ENCODE data around the gene TMEM121B.

The TMEM121B gene

DNA sequence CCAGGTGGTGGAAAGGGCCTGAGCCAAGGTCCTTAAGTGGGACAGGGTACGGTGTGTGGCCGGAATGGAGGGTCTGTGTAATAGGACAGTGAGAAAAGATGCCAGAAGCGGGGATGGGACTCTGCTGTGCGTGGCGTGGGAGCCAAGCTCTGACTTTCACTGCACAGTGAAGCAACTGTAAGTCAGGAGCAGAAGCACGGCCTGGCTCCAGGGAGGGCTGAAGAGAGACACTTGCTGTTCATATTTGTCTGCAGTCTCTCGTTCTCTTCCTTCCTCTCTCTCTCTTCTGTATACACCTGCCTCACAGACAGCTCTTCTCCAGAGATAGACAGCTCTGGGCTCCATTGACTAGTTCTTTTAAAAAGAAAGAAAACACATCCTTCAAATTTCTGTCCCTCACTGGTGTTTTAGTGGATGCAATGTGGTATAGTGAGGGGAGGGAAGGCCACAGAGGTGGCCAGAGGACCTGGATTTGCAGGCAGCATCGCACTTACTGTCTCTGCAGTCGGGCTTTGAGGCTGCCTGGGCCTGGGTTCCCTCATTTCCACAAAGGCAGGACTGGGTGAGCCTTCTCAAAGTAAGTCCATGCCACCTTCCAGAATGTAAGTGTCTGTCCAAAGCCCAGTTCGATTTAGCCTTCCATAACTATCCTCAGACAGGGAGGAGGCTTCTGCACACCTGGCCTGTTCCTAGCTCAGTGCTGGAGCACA, 34.2 kb downstream of the TMEM121B start:
- DNase-seq = no peak

- no peak for DNase-seq
Measured at GRCh38 chr22:17086296-17086695, 34.9 kb downstream of the TMEM121B start.

- DNase-seq = peak; percentile 56
Measured at GRCh38 chr22:17085277-17086181, 35.6 kb downstream of the TMEM121B start.

DNA sequence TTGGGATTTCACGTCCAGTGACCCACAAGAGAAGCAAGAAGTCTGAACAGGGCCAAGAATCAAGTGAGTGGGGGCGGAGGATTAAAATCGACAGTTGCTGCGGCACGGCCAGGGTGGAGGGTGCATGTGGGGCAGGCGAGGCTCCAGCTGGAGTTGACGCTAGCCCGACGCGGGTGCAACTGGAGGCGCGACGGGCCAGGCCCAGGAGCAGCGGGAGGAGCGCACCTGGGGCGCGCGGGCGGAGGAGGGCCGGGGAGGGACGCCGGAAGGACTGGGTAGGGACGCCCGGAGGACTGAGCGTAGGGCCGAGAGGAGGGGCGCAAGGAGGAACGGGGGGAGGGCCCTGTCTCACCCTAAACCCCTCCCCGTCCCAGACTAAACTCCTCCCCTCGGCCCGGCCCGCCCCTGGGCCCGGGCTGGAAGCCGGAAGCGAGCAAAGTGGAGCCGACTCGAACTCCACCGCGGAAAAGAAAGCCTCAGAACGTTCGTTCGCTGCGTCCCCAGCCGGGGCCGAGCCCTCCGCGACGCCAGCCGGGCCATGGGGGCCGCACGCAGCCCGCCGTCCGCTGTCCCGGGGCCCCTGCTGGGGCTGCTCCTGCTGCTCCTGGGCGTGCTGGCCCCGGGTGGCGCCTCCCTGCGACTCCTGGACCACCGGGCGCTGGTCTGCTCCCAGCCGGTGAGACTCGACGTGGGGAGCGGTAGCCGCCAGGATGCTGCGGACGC, 36.4 kb downstream of the TMEM121B start, which contains the start of gene IL17RA:
Gene IL17RA, plus strand, starts transcription at position 447 of the 723 bp plus-strand sequence. Its CDS starts 92 bp downstream, at position 539.
- DNase-seq = peak; percentile 95

GRCh38 chr22:17083811-17084441, 37.2 kb downstream of the TMEM121B start:
- DNase-seq = peak; percentile 59

GRCh38 chr22:17083255-17083654, 37.9 kb downstream of the TMEM121B start:
- DNase-seq = no peak

DNA sequence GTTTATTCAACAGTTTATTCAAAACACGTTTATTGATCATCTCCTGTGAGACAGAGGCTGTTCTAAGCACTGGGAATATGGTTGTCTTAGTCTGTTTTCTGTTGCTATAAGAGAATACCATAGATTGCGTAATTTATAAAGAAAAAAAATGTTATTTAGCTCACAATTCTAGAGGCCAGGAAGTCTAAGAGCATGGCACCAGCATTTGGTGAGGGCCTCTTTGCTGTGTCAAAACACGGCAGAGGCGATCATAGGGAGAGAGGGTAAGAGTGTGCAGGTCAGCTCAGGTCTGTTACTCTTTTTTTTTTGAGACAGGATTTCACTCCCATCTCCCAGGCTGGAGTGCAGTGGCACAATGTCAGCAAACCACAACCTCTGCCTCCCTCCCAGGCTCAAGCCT, 41.6 kb downstream of the TMEM121B start:
- DNase-seq = no peak

DNA sequence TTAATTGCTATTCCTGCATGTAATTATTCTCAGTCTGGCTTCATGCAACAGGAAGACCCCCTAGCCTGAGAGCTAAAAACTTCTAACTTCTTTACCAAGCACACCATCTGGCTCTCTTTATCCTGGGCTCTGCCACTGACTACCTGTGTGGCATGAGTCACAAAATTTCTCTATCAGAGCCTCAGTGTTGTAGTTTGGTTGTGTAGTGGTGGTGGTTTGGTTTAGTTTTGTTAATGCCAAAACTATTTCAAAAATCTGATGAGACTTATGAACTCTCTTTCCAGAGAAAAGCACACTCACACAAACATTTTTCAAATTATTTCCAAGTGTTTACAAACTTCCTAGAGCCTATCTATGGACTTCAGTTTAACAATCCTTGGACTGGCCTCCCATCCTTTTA, 43.9 kb downstream of the TMEM121B start:
- DNase-seq = no peak

DNA sequence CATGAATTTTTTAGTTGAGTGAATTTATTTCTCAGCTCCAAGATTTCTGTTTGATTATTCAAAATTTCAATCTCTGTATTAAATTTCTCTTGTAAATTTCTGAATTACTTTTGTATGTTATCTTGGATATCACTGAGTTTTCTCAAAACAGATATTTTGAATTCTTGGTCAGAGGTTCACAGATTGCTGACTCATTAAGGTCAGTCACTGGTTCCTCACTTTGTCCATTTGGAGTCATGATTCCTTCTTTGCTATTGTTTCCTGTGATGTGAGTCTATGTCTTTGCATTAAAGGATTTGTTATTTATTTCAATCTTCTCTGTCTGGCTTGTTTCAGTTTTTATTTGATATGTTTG, 46.5 kb downstream of the TMEM121B start:
- peak; percentile 29 for DNase-seq

DNA sequence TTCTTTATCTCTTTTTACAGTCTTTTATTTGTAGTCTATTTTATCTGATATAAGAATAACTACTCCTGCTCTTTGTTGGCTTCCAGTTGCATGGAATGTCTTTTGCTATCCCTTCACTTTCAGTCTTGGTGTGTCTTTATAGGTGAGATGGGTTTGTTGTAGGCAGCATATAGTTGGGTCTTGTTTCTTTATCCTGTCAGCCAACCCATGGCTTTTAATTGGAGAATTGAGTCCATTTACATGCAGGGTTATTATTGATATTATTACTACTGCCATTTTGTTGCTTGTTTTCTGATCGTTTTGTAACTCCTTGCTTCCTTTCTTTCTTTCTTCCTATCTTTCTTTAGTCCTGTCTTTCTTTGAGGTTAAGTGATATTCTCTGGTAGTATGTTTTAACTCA, 48.3 kb downstream of the TMEM121B start:
- no peak for DNase-seq
